Keratinocyte (primary cell): ENCODE data around the gene KDM8.

Experiments used
- EZH2 ChIP-seq: IDR thresholded peaks from one replicate; pipeline ENCODE4 v1.6.1; 2012; ENCODE audit warnings: inconsistent platforms, mild to moderate bottlenecking, low read length, moderate library complexity
- TF ChIP-seq, protein P1 (sequence below), 3 experiments: IDR thresholded peaks in 1 of 3; conservative IDR thresholded peaks in 1 of 3; optimal IDR thresholded peaks in 1 of 3; 2 replicates in 2 of 3; 3 replicates in 1 of 3; pipeline versions ENCODE3 to v1.5.1; 2011; ENCODE audit warnings: low read length in 3 of 3, mild to moderate bottlenecking in 3 of 3, moderate library complexity in 2 of 3, control low read depth in 1 of 3, inconsistent platforms in 1 of 3; ENCODE audit not compliant: insufficient read depth in 2 of 3; ENCODE audit errors: extremely low read depth in 1 of 3

DNA sequence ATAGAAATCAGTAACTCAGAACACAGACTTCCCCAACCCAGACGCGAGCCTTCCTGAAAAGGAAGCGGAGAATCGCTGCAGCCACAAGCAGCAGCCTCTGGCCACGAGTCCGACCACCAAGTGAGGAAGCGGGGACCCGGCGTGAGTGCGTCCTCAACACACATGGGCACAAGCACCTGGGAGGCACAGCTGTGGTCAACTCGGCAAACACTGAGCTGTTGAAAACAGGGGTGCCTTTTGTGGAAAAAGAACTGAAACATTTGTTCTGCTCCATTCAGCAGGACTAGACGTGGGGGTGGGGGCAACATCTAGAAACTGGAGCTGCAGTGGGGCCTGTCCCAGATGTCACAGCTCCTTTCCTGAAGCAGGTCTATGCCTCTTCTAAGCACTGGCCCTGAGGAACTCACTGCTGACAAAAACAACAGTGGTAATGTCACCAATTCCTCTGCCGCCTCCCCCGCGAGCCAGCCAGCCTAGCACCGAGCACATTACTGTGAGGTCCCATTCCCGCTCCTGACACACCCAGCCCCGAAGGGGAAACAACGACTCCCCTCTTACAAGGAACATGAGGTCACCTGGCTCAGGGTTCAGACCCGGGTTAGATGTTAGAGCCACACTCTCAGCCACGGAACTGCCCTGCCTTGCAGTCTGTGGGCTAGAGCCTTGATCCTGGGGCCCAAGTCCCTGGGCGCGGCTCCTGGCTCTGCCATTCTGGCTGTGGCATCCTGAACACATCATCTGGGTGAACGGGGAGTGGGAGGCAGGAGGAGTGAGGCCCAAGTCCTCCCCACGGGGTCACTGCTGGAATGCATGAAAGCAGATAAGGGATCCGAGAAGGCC lies 29.0 kb downstream of the KDM8 start:
- no peak for TF ChIP-seq EZH2
- TF ChIP-seq, protein P1, sequence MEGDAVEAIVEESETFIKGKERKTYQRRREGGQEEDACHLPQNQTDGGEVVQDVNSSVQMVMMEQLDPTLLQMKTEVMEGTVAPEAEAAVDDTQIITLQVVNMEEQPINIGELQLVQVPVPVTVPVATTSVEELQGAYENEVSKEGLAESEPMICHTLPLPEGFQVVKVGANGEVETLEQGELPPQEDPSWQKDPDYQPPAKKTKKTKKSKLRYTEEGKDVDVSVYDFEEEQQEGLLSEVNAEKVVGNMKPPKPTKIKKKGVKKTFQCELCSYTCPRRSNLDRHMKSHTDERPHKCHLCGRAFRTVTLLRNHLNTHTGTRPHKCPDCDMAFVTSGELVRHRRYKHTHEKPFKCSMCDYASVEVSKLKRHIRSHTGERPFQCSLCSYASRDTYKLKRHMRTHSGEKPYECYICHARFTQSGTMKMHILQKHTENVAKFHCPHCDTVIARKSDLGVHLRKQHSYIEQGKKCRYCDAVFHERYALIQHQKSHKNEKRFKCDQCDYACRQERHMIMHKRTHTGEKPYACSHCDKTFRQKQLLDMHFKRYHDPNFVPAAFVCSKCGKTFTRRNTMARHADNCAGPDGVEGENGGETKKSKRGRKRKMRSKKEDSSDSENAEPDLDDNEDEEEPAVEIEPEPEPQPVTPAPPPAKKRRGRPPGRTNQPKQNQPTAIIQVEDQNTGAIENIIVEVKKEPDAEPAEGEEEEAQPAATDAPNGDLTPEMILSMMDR (optimal IDR thresholded peaks at IDR 0.05 in 1 of 3, IDR thresholded peaks at IDR 0.05 in 1 of 3, conservative IDR thresholded peaks at IDR 0.05 in 1 of 3; ENCODE audit: extremely low read depth in 1 of 3, insufficient read depth in 2 of 3, low read length in 3 of 3), result no peak
